GM21619 (cell line): ENCODE data around the gene DHTKD1.
A peak's percentile ranks its signal among the peaks of the same experiment; 100 is the strongest.
"Not testable (repeated sequence)": the region's sequence is repeated elsewhere in the genome, so short reads cannot be mapped to it uniquely, and the experiment has no call there.

Experiments used
- ATAC-seq: cut with Tn5 transposase; IDR thresholded peaks from one replicate; pipeline ENCODE4 v1.9.1; 2021; ENCODE audit not compliant: unreplicated experiment

The DHTKD1 gene

GRCh38 chr10:12062754-12063482, 5.8 kb upstream of the DHTKD1 start:
- ATAC-seq = no peak

- no peak for ATAC-seq
These were observed 5.3 kb upstream of the DHTKD1 start for GRCh38 chr10:12063483-12063818.

GRCh38 chr10:12067336-12067735, 1.4 kb upstream of the DHTKD1 start:
- no peak for ATAC-seq

- not testable (repeated sequence) for ATAC-seq
These were observed 2.7 kb downstream of the DHTKD1 start for GRCh38 chr10:12071441-12071840.

GRCh38 chr10:12073526-12073925, 4.8 kb downstream of the DHTKD1 start:
- no peak for ATAC-seq

- no peak for ATAC-seq
These were observed 8.9 kb downstream of the DHTKD1 start for GRCh38 chr10:12077580-12078180.

- ATAC-seq = no peak
These were observed 12.7 kb downstream of the DHTKD1 start for GRCh38 chr10:12081470-12081869.

GRCh38 chr10:12081879-12082557, 13.3 kb downstream of the DHTKD1 start:
- no peak for ATAC-seq

GRCh38 chr10:12088919-12089318, 20.2 kb downstream of the DHTKD1 start:
- ATAC-seq = no peak

GRCh38 chr10:12091421-12091820, 22.7 kb downstream of the DHTKD1 start:
- no peak for ATAC-seq

- ATAC-seq = not testable (repeated sequence)
These were observed 28.6 kb downstream of the DHTKD1 start for GRCh38 chr10:12097361-12097760.

- ATAC-seq = no peak
These were observed 29.0 kb downstream of the DHTKD1 start for GRCh38 chr10:12097791-12098190.

- no peak for ATAC-seq
These were observed 30.2 kb downstream of the DHTKD1 start for GRCh38 chr10:12098966-12099365.

GRCh38 chr10:12103802-12104201, 35.0 kb downstream of the DHTKD1 start:
- ATAC-seq = no peak

GRCh38 chr10:12107781-12108180, 39.0 kb downstream of the DHTKD1 start:
- ATAC-seq = no peak

- no peak for ATAC-seq
These were observed 40.5 kb downstream of the DHTKD1 start for GRCh38 chr10:12109286-12109685.

GRCh38 chr10:12111528-12111927, 42.8 kb downstream of the DHTKD1 start:
- ATAC-seq = no peak

- ATAC-seq = no peak
These were observed 44.9 kb downstream of the DHTKD1 start for GRCh38 chr10:12113627-12114026.

GRCh38 chr10:12121673-12122072, 52.9 kb downstream of the DHTKD1 start:
- no peak for ATAC-seq

- ATAC-seq = peak; percentile 88
These were observed 60.7 kb downstream of the DHTKD1 start, which contains the start of gene SEC61A2 for GRCh38 chr10:12129222-12130111. SEC61A2 (plus strand) TSS chr10:12129677; CDS start chr10:12129788, 111 bp downstream.

- peak; percentile 42 for ATAC-seq
These were observed 61.6 kb downstream of the DHTKD1 start for GRCh38 chr10:12130237-12130872.
